Ureter (tissue), 1 donor: ENCODE measurements around the gene ANKS4B. TPM values are rescaled to one million over a fixed set of nuclear protein-coding genes. Genes with fewer than 3 reads are reported as not detected.
"Not testable (repeated sequence)": the region's sequence is repeated elsewhere in the genome, so short reads cannot be mapped to it uniquely, and the experiment has no call there.

Source experiments
- DNase-seq: peaks from one replicate; pipeline ENCODE4 v3.0.0-alpha.2; 2020; ENCODE audit warnings: low spot score
- total RNA-seq: library from RNA; stranded (reverse); gene quantifications from one replicate; pipeline ENCODE4 v1.2.4, GENCODE V29; 2023
- donor health status: DM: yes; HTN: yes; CAD: no.

Gene ANKS4B
- total RNA-seq, 1 donor from 2014 or later = not detected

DNA sequence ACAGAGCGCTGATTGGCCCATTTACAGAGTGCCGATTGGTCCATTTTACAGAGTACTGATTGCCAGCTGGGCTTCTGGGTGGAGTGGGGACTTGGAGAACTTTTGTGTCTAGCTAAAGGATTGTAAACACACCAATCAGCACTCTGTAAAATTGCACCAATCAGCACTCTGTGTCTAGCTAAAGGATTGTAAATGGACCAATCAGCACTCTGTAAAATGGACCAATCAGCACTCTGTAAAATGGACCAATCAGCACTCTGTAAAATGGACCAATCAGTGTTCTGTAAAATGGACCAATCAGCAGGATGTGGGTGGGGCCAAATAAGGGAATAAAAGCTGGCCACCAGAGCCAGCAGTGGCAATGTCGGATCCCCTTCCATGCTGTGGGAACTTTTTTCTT is 56.3 kb downstream of the ANKS4B start:
- DNase-seq = not testable (repeated sequence)

DNA sequence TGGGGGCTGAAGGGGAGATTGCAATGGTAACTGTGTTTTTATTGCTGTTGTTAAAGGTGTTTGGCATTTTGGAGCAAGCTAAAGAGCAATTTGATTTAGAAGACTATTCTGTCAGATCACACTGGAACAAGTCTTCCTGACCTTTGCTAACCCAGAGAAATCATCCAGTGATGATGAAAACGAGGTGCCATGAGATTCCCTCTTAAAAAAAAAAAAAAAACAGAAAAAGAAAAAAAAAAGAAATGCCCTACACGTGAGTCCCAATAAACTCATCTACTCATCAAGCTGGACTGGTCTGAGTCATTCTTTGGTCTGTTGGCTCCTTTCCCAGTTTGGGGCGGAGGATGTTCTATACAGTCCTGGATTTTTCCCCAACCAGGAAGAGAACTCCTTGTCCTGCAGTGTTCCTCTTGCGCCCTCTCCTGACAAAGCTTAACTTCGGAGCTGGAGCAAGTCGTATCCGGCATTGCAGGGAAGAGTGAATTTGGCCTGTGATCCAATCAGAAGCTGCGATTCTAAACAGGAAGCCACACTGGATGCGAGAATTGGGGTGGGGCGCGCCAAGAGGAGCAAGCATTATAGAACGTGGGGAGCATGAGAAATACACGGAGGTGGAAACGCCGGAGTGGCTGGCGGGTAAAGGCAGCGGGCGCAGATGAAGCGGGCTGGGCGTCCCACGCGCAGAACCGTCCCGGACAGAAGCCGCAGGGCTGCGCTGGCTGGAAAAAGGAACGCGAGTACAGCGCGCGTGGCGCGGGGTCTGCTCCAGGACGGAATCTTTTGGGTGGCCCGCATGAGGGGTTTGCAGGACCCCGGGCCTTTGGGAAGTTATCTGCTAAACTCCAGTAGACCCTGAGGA is 67.0 kb downstream of the ANKS4B start:
- DNase-seq = peak; percentile 99

DNA sequence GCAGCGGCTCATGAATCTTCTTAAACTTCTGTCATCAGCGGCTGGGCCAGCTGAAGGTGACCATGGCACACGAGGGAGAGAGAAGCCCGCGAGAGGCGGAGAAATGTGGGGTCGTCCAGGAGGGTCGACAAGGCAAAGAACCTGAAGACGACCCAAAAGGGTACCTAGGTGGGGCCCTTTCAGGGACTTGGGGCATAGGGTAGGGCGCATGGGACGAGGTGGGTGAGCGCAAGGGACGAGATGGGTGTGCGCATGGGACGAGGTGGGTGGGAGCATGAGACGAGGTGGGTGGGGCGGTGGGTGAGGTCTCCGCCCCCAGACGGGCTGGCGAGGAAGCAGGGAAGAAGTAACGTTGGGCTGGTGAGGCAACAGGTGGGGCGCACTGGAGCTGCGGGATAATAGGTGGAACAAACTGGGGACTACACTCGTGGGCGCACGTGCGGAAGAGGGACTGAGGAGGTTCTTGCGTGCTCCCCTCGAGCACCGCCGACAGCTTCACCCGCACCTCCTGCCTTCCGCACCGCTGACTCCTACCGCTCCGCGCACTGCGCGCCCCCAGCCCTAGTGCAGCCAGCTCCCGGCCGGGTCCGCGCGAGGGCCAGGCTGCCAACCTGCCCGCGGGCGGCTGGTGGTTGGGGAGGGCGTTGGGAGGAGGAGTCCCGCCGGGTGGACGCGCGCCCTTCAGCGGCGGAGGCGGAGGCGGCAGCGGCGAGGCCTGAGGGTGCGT is 67.8 kb downstream of the ANKS4B start:
- DNase-seq = peak; percentile 79

DNA sequence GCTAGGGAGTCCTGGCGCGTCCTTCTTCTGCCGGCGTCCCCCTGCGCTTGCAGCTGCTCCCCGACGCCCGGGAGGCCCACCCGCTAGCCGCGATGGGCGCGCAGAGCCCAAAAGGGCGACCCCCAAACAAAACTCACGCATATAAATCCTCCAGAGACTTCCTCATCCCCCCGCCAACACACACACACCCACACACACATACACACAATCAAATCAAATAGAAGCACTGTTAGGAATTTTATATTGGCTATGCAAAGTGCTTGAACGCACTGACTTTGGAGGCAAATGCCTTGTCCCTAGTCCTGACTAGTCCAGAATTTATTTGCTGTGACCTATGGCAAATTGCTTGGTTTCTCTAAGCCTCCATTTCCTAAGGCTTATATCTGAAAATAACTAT is 68.4 kb downstream of the ANKS4B start:
- DNase-seq = no peak

DNA sequence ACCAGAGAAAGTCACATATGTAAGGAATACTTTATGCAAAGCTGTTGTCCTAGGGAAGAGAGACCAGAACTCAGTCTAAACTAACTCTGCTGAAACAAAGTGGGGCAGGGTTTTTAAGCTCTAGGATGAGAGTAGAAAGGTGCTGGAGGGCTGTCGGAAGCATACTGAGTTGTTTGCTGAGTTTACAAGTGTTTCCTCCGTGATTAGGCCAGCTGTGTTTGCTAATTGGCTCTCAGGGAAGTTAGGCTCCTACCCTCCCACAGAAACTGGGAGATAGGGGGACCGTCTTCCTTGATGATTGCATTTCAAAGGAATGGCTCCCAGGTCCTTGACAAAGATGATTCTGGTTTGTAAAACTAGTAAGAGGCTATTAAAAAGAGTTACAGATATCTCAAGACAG is 69.0 kb downstream of the ANKS4B start:
- DNase-seq = no peak

DNA sequence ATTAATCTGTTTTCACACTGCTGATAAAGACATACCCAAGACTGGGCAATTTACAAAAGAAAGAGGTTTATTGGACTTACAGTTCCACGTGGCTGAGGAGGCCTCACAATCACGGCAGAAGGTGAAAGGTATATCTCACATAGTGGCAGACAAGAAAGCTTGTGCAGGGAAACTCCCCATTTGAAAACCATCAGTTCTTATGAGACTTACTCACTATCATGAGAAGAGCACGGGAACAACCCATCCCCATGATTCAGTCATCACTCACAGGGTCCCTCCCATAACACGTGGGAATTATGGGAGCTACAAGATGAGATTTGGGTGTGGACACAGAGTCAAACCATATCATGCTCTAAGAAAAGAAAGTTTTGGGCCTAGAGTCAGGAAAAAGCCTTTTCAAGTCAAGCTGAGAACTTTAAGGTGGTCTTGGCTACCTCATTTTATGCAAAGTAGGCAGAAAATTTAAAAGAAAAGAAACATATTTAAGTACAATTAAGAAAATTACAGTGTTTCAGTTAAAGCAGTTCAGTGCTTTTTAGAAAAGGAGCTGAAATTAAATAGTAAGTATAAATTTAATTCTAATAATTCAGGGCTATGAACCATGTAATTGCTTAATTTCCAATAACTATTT is 69.5 kb downstream of the ANKS4B start:
- DNase-seq = no peak

Other genes with a start within 250 kb of the ANKS4B start
- 3.1 TPM for gene DNAH3, start 82.9 kb upstream of the ANKS4B start, total RNA-seq
- 73.6 TPM for gene LDAF1, start 75.0 kb upstream of the ANKS4B start, total RNA-seq
- not detected for gene ZP2, start 22.1 kb upstream of the ANKS4B start, total RNA-seq
- 11.5 TPM for gene CRYM, start 44.6 kb downstream of the ANKS4B start, total RNA-seq